DND-41 (cell line): ENCODE data around the gene RIMS1.

Source experiments
- EZH2 ChIP-seq: IDR thresholded peaks from 3 replicates; pipeline ENCODE4 v1.6.1; 2012; ENCODE audit warnings: borderline replicate concordance, low read depth, mild to moderate bottlenecking, moderate library complexity, low read length, inconsistent platforms; ENCODE audit not compliant: severe bottlenecking
- TF ChIP-seq, protein P1 (sequence below): IDR thresholded peaks from 2 replicates; pipeline ENCODE4 v1.5.1; 2012; ENCODE audit warnings: borderline replicate concordance, low read length, moderate library complexity, mild to moderate bottlenecking; ENCODE audit not compliant: poor library complexity, severe bottlenecking; ENCODE audit errors: extremely low read depth

DNA sequence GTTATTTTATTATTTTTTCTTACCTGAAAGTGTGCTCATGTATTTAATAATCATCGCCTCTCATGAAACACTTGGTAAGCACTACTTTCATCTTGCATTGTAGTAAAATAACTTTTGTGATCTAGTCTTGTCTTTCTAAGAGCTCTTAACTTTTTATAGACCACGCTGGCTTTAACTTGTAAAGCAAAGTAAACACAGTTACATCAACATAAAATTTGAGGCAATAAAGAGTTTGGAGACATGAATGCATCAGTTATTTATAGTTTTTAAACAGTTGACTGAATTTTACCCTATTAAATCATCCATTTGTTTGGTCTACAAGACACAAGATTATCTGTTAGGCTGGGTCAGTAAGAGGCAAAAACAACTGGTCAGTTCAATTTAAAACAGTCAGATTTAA lies 517.1 kb downstream of the RIMS1 start:
- TF ChIP-seq, protein P1, sequence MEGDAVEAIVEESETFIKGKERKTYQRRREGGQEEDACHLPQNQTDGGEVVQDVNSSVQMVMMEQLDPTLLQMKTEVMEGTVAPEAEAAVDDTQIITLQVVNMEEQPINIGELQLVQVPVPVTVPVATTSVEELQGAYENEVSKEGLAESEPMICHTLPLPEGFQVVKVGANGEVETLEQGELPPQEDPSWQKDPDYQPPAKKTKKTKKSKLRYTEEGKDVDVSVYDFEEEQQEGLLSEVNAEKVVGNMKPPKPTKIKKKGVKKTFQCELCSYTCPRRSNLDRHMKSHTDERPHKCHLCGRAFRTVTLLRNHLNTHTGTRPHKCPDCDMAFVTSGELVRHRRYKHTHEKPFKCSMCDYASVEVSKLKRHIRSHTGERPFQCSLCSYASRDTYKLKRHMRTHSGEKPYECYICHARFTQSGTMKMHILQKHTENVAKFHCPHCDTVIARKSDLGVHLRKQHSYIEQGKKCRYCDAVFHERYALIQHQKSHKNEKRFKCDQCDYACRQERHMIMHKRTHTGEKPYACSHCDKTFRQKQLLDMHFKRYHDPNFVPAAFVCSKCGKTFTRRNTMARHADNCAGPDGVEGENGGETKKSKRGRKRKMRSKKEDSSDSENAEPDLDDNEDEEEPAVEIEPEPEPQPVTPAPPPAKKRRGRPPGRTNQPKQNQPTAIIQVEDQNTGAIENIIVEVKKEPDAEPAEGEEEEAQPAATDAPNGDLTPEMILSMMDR = no peak
- TF ChIP-seq EZH2 = no peak
